ENCODE measurements around the gene KMT2E.

Gene KMT2E

GRCh38 chr7:105073143-105073542 is 59.1 kb downstream of the KMT2E start (continued):
- TF ChIP-seq SCRT2 (tag by site-specific recombination; IDR thresholded peaks at IDR 0.05) (no peak), BCL11A (tag by site-specific recombination; IDR thresholded peaks at IDR 0.05; ENCODE audit: low read depth) (no peak)

- POLR2A ChIA-PET: no interaction called here
These were observed 65.3 kb downstream of the KMT2E start for GRCh38 chr7:105079348-105079747.

DNA sequence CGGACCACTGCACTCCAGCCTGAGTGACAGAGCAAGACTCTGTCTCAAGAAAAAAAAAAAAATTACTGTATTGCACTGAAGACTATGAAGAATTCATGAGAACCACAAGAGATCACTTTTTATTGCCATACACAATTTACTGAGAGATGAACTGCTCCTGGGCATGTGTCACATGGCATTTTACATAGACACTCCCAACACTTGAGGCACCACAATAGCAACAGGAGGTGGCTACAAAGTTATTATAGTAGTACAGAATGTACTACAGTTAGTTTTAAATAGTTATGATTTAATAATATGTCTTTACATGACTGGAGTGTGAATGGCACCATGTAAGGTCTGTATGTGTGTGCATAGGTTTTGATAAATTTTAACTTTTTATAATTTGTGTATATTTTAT is 70.6 kb downstream of the KMT2E start:
- Histone ChIP-seq H3K4me1 (ENCODE audit: control insufficient read depth, insufficient read depth, low read length) (no peaks in the 10 kb centered on the region), H3K36me3 (ENCODE audit: control insufficient read depth in 2 of 2, insufficient read depth in 1 of 2, low read length in 2 of 2) (peaks cover 47 to 51% of the 10 kb centered on the region in 2 experiments), H3K9me3 (ENCODE audit: control insufficient read depth, insufficient read depth, low read depth, low read length) (no peaks in the 10 kb centered on the region), H3K27ac (ENCODE audit: extremely low read depth, low read depth, low read length) (no peak overlapping the region), H3K4me3 (ENCODE audit: low read depth, low read length) (no peak overlapping the region)
- CTCF ChIA-PET: no interaction called here
- POLR2A ChIA-PET: no interaction called here
- TF ChIP-seq SCRT2 (tag by site-specific recombination; IDR thresholded peaks at IDR 0.05) (0 out of 2 replicates have a peak, but pooled peaks have one; percentile 27), WT1 (tag by site-specific recombination; IDR thresholded peaks at IDR 0.05) (peak; percentile 45), ZNF426 (tag by site-specific recombination; IDR thresholded peaks at IDR 0.05) (no peak)

More at GRCh38 chr7:105079348-105079747, 65.3 kb downstream of the KMT2E start:
- peaks cover 67 to 85% of the 10 kb centered on the region in 2 experiments for H3K36me3 ChIP-seq (ENCODE audit: control insufficient read depth in 2 of 2, insufficient read depth in 1 of 2, low read length in 2 of 2)
- no peaks in the 10 kb centered on the region for H3K9me3 ChIP-seq (ENCODE audit: control insufficient read depth, insufficient read depth, low read depth, low read length)
- CTCF ChIA-PET: interaction anchor here (0.6 kb wide), 1 partner anchor 919 kb away, joined by 3 read pairs; no protein-coding TSS in a partner anchor
- no peak overlapping the region for H3K27ac ChIP-seq (ENCODE audit: extremely low read depth, low read depth, low read length)
- no peaks in the 10 kb centered on the region for H3K4me1 ChIP-seq (ENCODE audit: control insufficient read depth, insufficient read depth, low read length)
- no peak overlapping the region for H3K4me3 ChIP-seq (ENCODE audit: low read depth, low read length)
- TF ChIP-seq ZNF701 (tag by site-specific recombination; IDR thresholded peaks at IDR 0.05): no peak
- no peak for TF ChIP-seq PRDM1 (tag by site-specific recombination; IDR thresholded peaks at IDR 0.05)
- TF ChIP-seq ZNF398 (tag by site-specific recombination; IDR thresholded peaks at IDR 0.05): no peak
- TF ChIP-seq, protein P1, sequence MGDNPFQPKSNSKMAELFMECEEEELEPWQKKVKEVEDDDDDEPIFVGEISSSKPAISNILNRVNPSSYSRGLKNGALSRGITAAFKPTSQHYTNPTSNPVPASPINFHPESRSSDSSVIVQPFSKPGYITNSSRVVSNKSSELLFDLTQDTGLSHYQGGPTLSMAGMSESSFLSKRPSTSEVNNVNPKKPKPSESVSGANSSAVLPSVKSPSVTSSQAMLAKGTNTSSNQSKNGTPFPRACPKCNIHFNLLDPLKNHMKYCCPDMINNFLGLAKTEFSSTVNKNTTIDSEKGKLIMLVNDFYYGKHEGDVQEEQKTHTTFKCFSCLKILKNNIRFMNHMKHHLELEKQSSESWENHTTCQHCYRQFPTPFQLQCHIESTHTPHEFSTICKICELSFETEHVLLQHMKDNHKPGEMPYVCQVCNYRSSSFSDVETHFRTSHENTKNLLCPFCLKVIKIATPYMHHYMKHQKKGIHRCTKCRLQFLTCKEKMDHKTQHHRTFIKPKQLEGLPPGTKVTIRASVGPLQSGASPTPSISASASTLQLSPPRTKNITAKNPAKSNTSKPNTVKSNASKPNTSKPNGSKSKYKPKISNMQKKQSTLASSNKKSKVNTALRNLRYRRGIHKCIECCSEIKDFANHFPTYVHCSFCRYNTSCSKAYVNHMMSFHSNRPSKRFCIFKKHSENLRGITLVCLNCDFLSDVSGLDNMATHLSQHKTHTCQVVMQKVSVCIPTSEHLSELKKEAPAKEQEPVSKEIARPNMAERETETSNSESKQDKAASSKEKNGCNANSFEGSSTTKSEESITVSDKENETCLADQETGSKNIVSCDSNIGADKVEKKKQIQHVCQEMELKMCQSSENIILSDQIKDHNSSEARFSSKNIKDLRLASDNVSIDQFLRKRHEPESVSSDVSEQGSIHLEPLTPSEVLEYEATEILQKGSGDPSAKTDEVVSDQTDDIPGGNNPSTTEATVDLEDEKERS (tag by site-specific recombination; IDR thresholded peaks at IDR 0.05): no peak
- TF ChIP-seq ZNF785 (tag by site-specific recombination; IDR thresholded peaks at IDR 0.05): no peak
- TF ChIP-seq ZFP41 (tag by site-specific recombination; IDR thresholded peaks at IDR 0.05; ENCODE audit: borderline replicate concordance): no peak

- POLR2A ChIA-PET: no interaction called here
- CTCF ChIA-PET: interaction anchor here (0.5 to 0.6 kb wide), 2 partner anchors 76 to 105 kb away, joined by 3 to 4 read pairs; no protein-coding TSS in a partner anchor
- no peak for TF ChIP-seq GLIS1 (tag by site-specific recombination; IDR thresholded peaks at IDR 0.05)
- TF ChIP-seq ZNF521 (tag by site-specific recombination; IDR thresholded peaks at IDR 0.05): no peak
- TF ChIP-seq SP2 (tag by site-specific recombination; IDR thresholded peaks at IDR 0.05): no peak
- TF ChIP-seq, protein P2, sequence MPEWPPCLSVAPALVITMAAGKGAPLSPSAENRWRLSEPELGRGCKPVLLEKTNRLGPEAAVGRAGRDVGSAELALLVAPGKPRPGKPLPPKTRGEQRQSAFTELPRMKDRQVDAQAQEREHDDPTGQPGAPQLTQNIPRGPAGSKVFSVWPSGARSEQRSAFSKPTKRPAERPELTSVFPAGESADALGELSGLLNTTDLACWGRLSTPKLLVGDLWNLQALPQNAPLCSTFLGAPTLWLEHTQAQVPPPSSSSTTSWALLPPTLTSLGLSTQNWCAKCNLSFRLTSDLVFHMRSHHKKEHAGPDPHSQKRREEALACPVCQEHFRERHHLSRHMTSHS (tag by site-specific recombination; IDR thresholded peaks at IDR 0.05): no peak
- no peak for TF ChIP-seq ZNF776 (tag by site-specific recombination; IDR thresholded peaks at IDR 0.05; ENCODE audit: borderline replicate concordance)
- TF ChIP-seq ZNF138 (tag by site-specific recombination; IDR thresholded peaks at IDR 0.05; ENCODE audit: borderline replicate concordance): no peak
- no peak for TF ChIP-seq ZNF707 (tag by site-specific recombination; IDR thresholded peaks at IDR 0.05)
- TF ChIP-seq ATF2 (tag by site-specific recombination; IDR thresholded peaks at IDR 0.05; ENCODE audit: low read depth): no peak
- no peak for TF ChIP-seq ZNF623 (tag by site-specific recombination; IDR thresholded peaks at IDR 0.05)
- no peak for TF ChIP-seq OVOL3 (tag by site-specific recombination; IDR thresholded peaks at IDR 0.05)
- no peak for TF ChIP-seq ZNF157 (tag by site-specific recombination; IDR thresholded peaks at IDR 0.05)
These were observed 72.8 kb downstream of the KMT2E start for GRCh38 chr7:105086850-105087249.

More at GRCh38 chr7:105086850-105087249, 72.8 kb downstream of the KMT2E start:
- Histone ChIP-seq H3K4me3 (ENCODE audit: low read depth, low read length) (no peak overlapping the region), H3K27ac (ENCODE audit: extremely low read depth, low read depth, low read length) (no peak overlapping the region), H3K9me3 (ENCODE audit: control insufficient read depth, insufficient read depth, low read depth, low read length) (no peaks in the 10 kb centered on the region), H3K36me3 (ENCODE audit: control insufficient read depth in 2 of 2, insufficient read depth in 1 of 2, low read length in 2 of 2) (peaks cover 39 to 48% of the 10 kb centered on the region in 2 experiments), H3K4me1 (ENCODE audit: control insufficient read depth, insufficient read depth, low read length) (no peaks in the 10 kb centered on the region)

Data from HEK293 (cell line).